PC-9 (cell line): ENCODE data around the gene COTL1.

Source experiments
- EZH2 ChIP-seq: fragments of 200-600 bp; sonication (generic); IDR thresholded peaks from 2 replicates; pipeline ENCODE4 v1.8.0; 2017; ENCODE audit warnings: antibody characterized with exemption, low read depth
- TF ChIP-seq, protein P1 (sequence below): fragments of 200-600 bp; sonication (generic); conservative IDR thresholded peaks from 2 replicates; pipeline ENCODE4 v1.6.1; 2017; ENCODE audit warnings: mixed run types, antibody characterized with exemption, mild to moderate bottlenecking, moderate library complexity

DNA sequence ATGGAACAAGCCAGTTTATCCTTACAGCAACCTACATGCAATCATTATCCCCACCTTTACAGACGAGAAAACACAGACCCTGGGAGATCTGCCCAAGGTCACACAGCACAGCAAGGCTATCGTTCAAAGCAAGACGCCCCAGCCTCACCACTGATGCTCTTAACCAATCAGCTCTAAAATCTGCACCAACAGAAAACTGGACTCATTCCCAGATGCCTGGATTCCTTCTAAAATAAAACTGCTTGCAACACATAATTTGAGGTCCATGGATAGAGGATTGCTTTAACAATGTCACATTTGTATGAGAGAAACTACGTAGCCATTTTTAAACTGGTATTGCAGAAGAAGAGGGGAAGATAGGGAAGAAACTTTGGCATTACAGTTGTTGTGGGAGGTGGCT, 6.8 kb downstream of the COTL1 start:
- TF ChIP-seq EZH2: no peak
- TF ChIP-seq, protein P1, sequence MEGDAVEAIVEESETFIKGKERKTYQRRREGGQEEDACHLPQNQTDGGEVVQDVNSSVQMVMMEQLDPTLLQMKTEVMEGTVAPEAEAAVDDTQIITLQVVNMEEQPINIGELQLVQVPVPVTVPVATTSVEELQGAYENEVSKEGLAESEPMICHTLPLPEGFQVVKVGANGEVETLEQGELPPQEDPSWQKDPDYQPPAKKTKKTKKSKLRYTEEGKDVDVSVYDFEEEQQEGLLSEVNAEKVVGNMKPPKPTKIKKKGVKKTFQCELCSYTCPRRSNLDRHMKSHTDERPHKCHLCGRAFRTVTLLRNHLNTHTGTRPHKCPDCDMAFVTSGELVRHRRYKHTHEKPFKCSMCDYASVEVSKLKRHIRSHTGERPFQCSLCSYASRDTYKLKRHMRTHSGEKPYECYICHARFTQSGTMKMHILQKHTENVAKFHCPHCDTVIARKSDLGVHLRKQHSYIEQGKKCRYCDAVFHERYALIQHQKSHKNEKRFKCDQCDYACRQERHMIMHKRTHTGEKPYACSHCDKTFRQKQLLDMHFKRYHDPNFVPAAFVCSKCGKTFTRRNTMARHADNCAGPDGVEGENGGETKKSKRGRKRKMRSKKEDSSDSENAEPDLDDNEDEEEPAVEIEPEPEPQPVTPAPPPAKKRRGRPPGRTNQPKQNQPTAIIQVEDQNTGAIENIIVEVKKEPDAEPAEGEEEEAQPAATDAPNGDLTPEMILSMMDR: no peak
